ENCODE measurements around the gene HRG.

GRCh38 chr3:186682812-186683211, 17.0 kb downstream of the HRG start:
- no peak for TF ChIP-seq CTCF (IDR thresholded peaks at IDR 0.05)
- TF ChIP-seq POLR2A (IDR thresholded peaks at IDR 0.05): no peak
- TF ChIP-seq POLR2AphosphoS5 (IDR thresholded peaks at IDR 0.05): no peak
